GM12878 (cell line): Measurements from ENCODE around the gene DOK1. TPM values are rescaled to one million over a fixed set of nuclear protein-coding genes. Genes with fewer than 3 reads are reported as not detected.

Experiments
- ATAC-seq: fragments of 200-7000 bp; cut with Tn5 transposase; 3 replicates; pipeline ENCODE4 v1.9.1; 2020; ENCODE audit warnings: mild to moderate bottlenecking, moderate library complexity
- BruUV-seq: library from RNA; stranded (reverse); fragments of 400-500 nt; replicated peaks from 2 replicates; lab custom pipeline; 2021; lab: Mats Ljungman, UMichigan
- CTCF ChIA-PET: fragments of 300-600 bp; sonication (Branson Sonifier 250); formaldehyde crosslinking; extraction: SDS; loops from one replicate; lab custom pipeline; 2021; ENCODE audit warnings: inconsistent platforms; lab: Yijun Ruan, JAX
- POLR2A ChIA-PET: fragments of 350-600 bp; formaldehyde crosslinking; extraction: SDS; loops from one replicate; lab custom pipeline; 2021; ENCODE audit warnings: inconsistent platforms; lab: Charles Lee
- RAD21 ChIA-PET: fragments of 300-600 bp; sonication (Branson Sonifier 250); formaldehyde crosslinking; loops from one replicate; lab custom pipeline; 2023; ENCODE audit warnings: antibody characterized with exemption; ENCODE audit not compliant: unreplicated experiment; lab: Charles Lee
- SMC1A ChIA-PET: fragments of 300-600 bp; sonication (Branson Sonifier 250); formaldehyde crosslinking; loops from one replicate; lab custom pipeline; 2023; ENCODE audit not compliant: unreplicated experiment, uncharacterized antibody; lab: Charles Lee
- DNase-seq: peaks from one replicate; pipeline ENCODE4 v3.0.0-alpha.2; 2011; ENCODE audit warnings: low read depth, low spot score
- FAIRE-seq: peaks from 3 replicates; lab custom pipeline; 2011; peaks lifted over from hg19 to GRCh38; lab: Jason Lieb, UNC
- H2AFZ ChIP-seq: 2 replicates; pipeline ENCODE4 v1.6.0; 2011; ENCODE audit warnings: low read depth, low read length, control low read depth; ENCODE audit not compliant: control insufficient read depth
- H3K27ac ChIP-seq: 2 replicates; pipeline ENCODE4 v1.5.1; 2011; ENCODE audit warnings: control low read depth; ENCODE audit not compliant: control insufficient read depth, insufficient read depth
- H3K27me3 ChIP-seq, 2 experiments: replicated peaks in 1 of 2; 2 replicates each; pipeline versions ENCODE4 v1.6.0 to v1.6.1; 2011; ENCODE audit warnings: low read length in 1 of 2; ENCODE audit not compliant: control insufficient read depth in 2 of 2, insufficient read depth in 2 of 2
- H3K36me3 ChIP-seq, 2 experiments: 2 replicates each; pipeline ENCODE4 v1.5.1; 2011; ENCODE audit warnings: low read length in 1 of 2; ENCODE audit not compliant: control insufficient read depth in 2 of 2, insufficient read depth in 2 of 2
- H3K4me1 ChIP-seq: 2 replicates; pipeline ENCODE4 v1.6.1; 2011; ENCODE audit warnings: mild to moderate bottlenecking, low read length, moderate library complexity, mixed read lengths; ENCODE audit not compliant: control insufficient read depth, insufficient read depth
- H3K4me2 ChIP-seq: 2 replicates; pipeline ENCODE4 v1.6.0; 2011; ENCODE audit warnings: control low read depth; ENCODE audit not compliant: control insufficient read depth, insufficient read depth
- H3K4me3 ChIP-seq: fragments of 200-600 bp; sonication (generic); 2 replicates; pipeline ENCODE4 v1.5.1; 2016
- H3K79me2 ChIP-seq: 2 replicates; pipeline ENCODE4 v1.6.0; 2011; ENCODE audit warnings: low read length; ENCODE audit not compliant: control insufficient read depth, insufficient read depth
- H3K9ac ChIP-seq: 2 replicates; pipeline ENCODE4 v1.8.0; 2011; ENCODE audit warnings: low read length, control low read depth, mixed read lengths; ENCODE audit not compliant: control insufficient read depth, insufficient read depth
- H3K9me3 ChIP-seq: replicated peaks from 3 replicates; pipeline ENCODE4 v1.5.1; 2011; ENCODE audit warnings: mild to moderate bottlenecking, low read length; ENCODE audit not compliant: control insufficient read depth, insufficient read depth
- H4K20me1 ChIP-seq: 2 replicates; pipeline ENCODE4 v1.6.0; 2011; ENCODE audit not compliant: control insufficient read depth, insufficient read depth
- CHD2 ChIP-seq: IDR thresholded peaks from 2 replicates; pipeline ENCODE4 v1.6.1; 2011; ENCODE audit warnings: low read depth, low read length, improper control_type of control experiment, borderline replicate concordance
- ESRRA ChIP-seq: IDR thresholded peaks from 2 replicates; pipeline ENCODE4 v1.6.1; 2012; ENCODE audit warnings: mild to moderate bottlenecking, low read length, improper control_type of control experiment
- MTA3 ChIP-seq: IDR thresholded peaks from 2 replicates; pipeline ENCODE4 v1.6.1; 2012; ENCODE audit warnings: low read length, inconsistent platforms, borderline replicate concordance
- POLR2A ChIP-seq: IDR thresholded peaks from 2 replicates; pipeline ENCODE4 v1.6.1; 2011; ENCODE audit warnings: low read depth, mild to moderate bottlenecking, low read length
- POLR2AphosphoS2 ChIP-seq: IDR thresholded peaks from 2 replicates; pipeline ENCODE4 v1.6.1; 2011; ENCODE audit warnings: low read depth, mild to moderate bottlenecking, low read length, improper control_type of control experiment, moderate library complexity
- RELA ChIP-seq: fragments of 450-650 bp; IDR thresholded peaks from 2 replicates; pipeline ENCODE4 v1.8.0; 2014; ENCODE audit warnings: borderline replicate concordance; ENCODE audit not compliant: partially characterized antibody
- WGBS: methylation state at CpG from one replicate; pipeline ENCODE4 v1.1.6; 2016; ENCODE audit warnings: low lambda C conversion rate; ENCODE audit not compliant: insufficient replicate concordance, insufficient coverage; ENCODE audit errors: missing lambda C conversion rate; 5-methylcytosine and 5-hydroxymethylcytosine counted together
- in situ Hi-C: fragments of 300-500 bp; cut with MboI; formaldehyde crosslinking; loops from 9 replicates; pipeline ENCODE4 v1.14.3; 2018; ENCODE audit warnings: mixed read lengths
- intact Hi-C: fragments of 100-400 bp; cut with micrococcal nuclease; formaldehyde crosslinking; loops from one replicate; pipeline ENCODE4 v1.14.2; 2022; ENCODE audit not compliant: unreplicated experiment
- polyA plus RNA-seq, 11 experiments: library from polyadenylated mRNA; depleted of rRNA in 4 of 11; unstranded in 6 of 11; stranded (reverse) in 5 of 11; fragments of >200 nt; fragmentation: Nextera tagmentation in 4 of 11; fragmentation: Illumina TruSeq in 1 of 11; extraction: Ambion mirVana in 4 of 11; extraction: Trizol in 1 of 11; gene quantifications; 1 replicate in 1 of 11; 2 replicates in 10 of 11; pipeline versions ENCODE4 v1.2.1 to v1.2.3, GENCODE V29; 2011 to 2016; ENCODE audit warnings: inconsistent platforms in 2 of 11, missing spikeins in 2 of 11, low read depth in 1 of 11
- total RNA-seq, 4 experiments: library from RNA; depleted of rRNA in 3 of 4; stranded (reverse); fragments of >200 nt in 3 of 4; fragmentation: Illumina TruSeq in 1 of 4; extraction: Trizol in 1 of 4; gene quantifications; 2 replicates each; pipeline versions ENCODE4 v1.2.1 to v1.2.3, GENCODE V29; 2013 to 2021
- TF ChIP-seq, protein P1 (sequence below): fragments of 450-650 bp; IDR thresholded peaks from 2 replicates; pipeline ENCODE4 v1.6.1; 2017; ENCODE audit warnings: borderline replicate concordance

The DOK1 gene
- total and polyA plus RNA-seq, 10 of the 15 experiments (the other 5 are each of a cell fraction or from before 2014, with no cell fraction given), result 1.4 to 104 (median 59.7) TPM

- CTCF ChIA-PET, result interaction anchor here (1.0 to 4.9 kb wide), 2 partner anchors 48 to 49 kb away, joined by 3 to 36 read pairs; no protein-coding TSS in a partner anchor
- POLR2A ChIA-PET, result no interaction called here
These were observed 18.2 kb upstream of the DOK1 start for GRCh38 chr2:74536166-74536950.

More at GRCh38 chr2:74536166-74536950, 18.2 kb upstream of the DOK1 start:
- ATAC-seq, result no peak
- Histone ChIP-seq H3K27me3 (no peaks in the 10 kb centered on the region), H3K4me1 (peaks cover 23% of the 10 kb centered on the region), H3K36me3 (peaks cover 8 to 24% of the 10 kb centered on the region in 2 experiments), H3K4me3 (no peak overlapping the region), H3K79me2 (peaks cover 8% of the 10 kb centered on the region), H4K20me1 (no peaks in the 10 kb centered on the region), H3K9ac (no peak overlapping the region), H2AFZ (no peak overlapping the region), H3K27ac (no peak overlapping the region), H3K9me3 (no peaks in the 10 kb centered on the region), H3K4me2 (no peak overlapping the region)
- no peak for DNase-seq
- intact Hi-C loops (no loop called here), in situ Hi-C loops (no loop called here)
- 84% methylated on average over 23 of the region's 23 CpGs for WGBS
- ChIA-PET RAD21 (no interaction called here), SMC1A (no interaction called here)
- TF ChIP-seq RELA (no peak), CHD2 (no peak), POLR2A (peak; percentile 42), ESRRA (no peak), MTA3 (no peak), POLR2AphosphoS2 (0 out of 2 replicates have a peak, but pooled peaks have one; percentile 4)
- TF ChIP-seq, protein P1, sequence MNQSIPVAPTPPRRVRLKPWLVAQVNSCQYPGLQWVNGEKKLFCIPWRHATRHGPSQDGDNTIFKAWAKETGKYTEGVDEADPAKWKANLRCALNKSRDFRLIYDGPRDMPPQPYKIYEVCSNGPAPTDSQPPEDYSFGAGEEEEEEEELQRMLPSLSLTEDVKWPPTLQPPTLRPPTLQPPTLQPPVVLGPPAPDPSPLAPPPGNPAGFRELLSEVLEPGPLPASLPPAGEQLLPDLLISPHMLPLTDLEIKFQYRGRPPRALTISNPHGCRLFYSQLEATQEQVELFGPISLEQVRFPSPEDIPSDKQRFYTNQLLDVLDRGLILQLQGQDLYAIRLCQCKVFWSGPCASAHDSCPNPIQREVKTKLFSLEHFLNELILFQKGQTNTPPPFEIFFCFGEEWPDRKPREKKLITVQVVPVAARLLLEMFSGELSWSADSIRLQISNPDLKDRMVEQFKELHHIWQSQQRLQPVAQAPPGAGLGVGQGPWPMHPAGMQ, result no peak
- BruUV-seq, result no TSS peak
- no peak for FAIRE-seq
